ENCODE measurements around the gene XXYLT1.
A peak's percentile ranks its signal among the peaks of the same experiment; 100 is the strongest.

XXYLT1 gene

GRCh38 chr3:195140816-195141793, 129.9 kb downstream of the XXYLT1 start:
- Mint-ChIP-seq H3K27ac (no peak overlapping the region), H3K9me3 (peaks cover 12% of the 10 kb centered on the region), H3K27me3 (no peaks in the 10 kb centered on the region), H3K4me3 (no peak overlapping the region), H3K36me3 (peaks cover 17% of the 10 kb centered on the region), H3K4me1 (no peaks in the 10 kb centered on the region)

- H3K4me1 Mint-ChIP-seq = no peaks in the 10 kb centered on the region
- H3K36me3 Mint-ChIP-seq = peaks cover 17% of the 10 kb centered on the region
- no peaks in the 10 kb centered on the region for H3K27me3 Mint-ChIP-seq
- H3K4me3 Mint-ChIP-seq = no peak overlapping the region
- H3K9me3 Mint-ChIP-seq = peaks cover 12% of the 10 kb centered on the region
- H3K27ac Mint-ChIP-seq = no peak overlapping the region
Measured at GRCh38 chr3:195140410-195140809, 130.5 kb downstream of the XXYLT1 start.

DNA sequence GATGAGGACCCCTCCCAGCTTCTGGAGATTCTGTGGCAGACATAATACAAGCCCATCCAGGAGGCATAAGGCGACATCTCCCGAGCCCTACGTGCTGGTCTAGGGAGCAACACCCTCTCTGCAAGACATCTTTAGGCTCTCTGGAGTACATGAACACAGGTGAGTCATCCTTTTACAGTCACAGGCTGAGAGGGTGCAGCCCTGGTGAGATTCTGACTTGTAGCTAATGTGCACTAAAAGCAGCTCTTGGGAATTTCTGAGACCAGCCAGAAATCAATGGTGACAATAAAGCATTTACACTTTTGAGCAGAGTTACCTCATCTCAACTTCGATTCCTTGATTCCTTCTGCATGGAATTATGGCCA, 131.1 kb downstream of the XXYLT1 start:
- no peak overlapping the region for H3K27ac Mint-ChIP-seq
- H3K4me1 Mint-ChIP-seq = no peaks in the 10 kb centered on the region
- H3K27me3 Mint-ChIP-seq = no peaks in the 10 kb centered on the region
- peaks cover 17% of the 10 kb centered on the region for H3K36me3 Mint-ChIP-seq
- no peak overlapping the region for H3K4me3 Mint-ChIP-seq
- H3K9me3 Mint-ChIP-seq = peaks cover 12% of the 10 kb centered on the region

GRCh38 chr3:195139091-195139875, 131.7 kb downstream of the XXYLT1 start:
- H3K9me3 Mint-ChIP-seq = peaks cover 12% of the 10 kb centered on the region
- peak overlapping the region; percentile 42 for H3K27ac Mint-ChIP-seq
- no peak overlapping the region for H3K4me3 Mint-ChIP-seq

DNA sequence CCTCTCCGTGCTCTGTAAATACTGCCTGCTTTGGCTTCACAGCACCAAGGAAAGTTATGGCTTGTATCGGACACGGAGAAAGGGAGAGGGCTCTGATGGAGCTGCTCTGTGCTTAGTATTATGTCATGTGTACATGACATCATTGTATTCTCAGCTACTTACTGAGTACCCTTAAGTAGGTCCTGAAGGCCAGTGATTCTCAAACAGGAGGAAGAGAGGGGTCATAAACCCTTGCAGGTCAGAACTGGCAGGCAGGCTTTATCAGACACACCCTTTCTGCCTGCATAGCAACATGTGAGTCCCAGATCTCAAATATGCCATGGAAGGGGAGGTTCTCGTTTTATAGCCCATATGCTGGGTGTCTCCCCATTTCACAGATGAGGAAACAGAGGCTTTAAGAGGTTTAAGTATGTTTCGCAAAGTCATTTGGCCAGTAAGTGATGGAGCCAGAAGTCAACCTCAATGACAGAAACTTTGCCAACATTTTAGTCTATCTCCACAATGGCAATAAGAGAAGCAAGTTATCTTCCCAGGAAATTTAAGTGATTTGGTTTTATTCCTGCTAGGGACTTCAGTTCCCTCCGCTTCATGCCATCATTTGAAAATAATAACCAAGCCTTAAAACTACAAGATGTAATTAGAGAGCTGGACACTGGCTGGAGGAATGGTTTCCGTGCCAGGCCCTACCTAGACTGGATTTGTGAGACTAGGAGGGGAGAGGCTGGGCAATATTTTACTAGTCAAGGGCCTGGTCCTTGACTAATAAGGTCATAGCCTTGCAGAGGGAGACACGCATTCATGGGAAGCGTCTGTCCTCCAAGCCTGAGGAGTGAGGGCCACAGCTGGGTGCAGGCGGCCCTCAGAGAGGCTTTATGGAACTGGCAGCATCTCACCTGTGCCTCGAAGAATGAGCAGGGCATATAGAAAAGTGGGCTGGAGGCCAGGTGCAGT, 133.0 kb downstream of the XXYLT1 start:
- Mint-ChIP-seq H3K27me3 (no peaks in the 10 kb centered on the region), H3K36me3 (peaks cover 15% of the 10 kb centered on the region), H3K4me1 (no peaks in the 10 kb centered on the region), H3K27ac (no peak overlapping the region), H3K4me3 (no peak overlapping the region), H3K9me3 (peaks cover 12% of the 10 kb centered on the region)

More at GRCh38 chr3:195139091-195139875, 131.7 kb downstream of the XXYLT1 start:
- H3K36me3 Mint-ChIP-seq = peaks cover 17% of the 10 kb centered on the region
- H3K4me1 Mint-ChIP-seq = no peaks in the 10 kb centered on the region
- H3K27me3 Mint-ChIP-seq = no peaks in the 10 kb centered on the region

DNA sequence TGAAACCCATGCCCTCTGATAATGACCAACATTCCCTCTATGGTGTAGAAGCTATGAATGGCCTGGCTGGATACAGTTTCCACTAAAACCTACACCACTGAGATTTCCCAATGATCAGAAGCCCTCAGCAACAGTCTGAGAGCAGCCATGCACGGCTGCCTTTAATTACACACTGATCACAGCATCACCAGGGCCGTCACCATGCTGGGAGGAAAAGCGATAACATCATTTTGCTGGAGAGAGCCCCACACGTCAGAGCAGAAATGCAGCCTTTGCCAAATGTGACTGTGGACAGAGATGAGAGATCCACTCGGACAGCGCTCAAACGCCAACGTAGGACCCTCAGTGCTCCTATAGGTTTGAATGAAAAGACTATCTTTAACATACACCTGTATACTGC, 135.0 kb downstream of the XXYLT1 start:
- no peak overlapping the region for H3K4me3 Mint-ChIP-seq
- no peak overlapping the region for H3K27ac Mint-ChIP-seq
- peaks cover 5% of the 10 kb centered on the region for H3K9me3 Mint-ChIP-seq
- no peaks in the 10 kb centered on the region for H3K4me1 Mint-ChIP-seq
- no peaks in the 10 kb centered on the region for H3K27me3 Mint-ChIP-seq
- H3K36me3 Mint-ChIP-seq = peaks cover 7% of the 10 kb centered on the region

DNA sequence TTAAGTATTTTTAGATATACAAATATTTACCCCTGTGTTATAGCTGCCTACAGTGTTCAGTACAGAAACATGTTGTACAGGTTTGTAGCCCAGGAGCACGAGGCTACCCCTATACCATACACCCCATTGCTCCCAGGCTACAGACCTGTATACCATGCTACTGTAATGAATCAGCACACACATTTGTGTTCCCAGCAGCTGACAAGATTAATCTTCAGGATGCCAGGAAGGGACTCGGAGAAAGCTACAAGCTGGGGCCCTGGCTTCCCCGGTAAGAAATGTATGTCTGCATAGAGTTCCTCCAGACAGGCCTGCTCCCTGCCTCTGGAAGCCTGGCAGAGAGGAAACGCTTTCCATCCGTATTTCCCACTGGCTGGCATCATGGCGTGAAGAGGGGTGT, 136.5 kb downstream of the XXYLT1 start:
- H3K4me3 Mint-ChIP-seq = no peak overlapping the region
- H3K27me3 Mint-ChIP-seq = no peaks in the 10 kb centered on the region
- H3K27ac Mint-ChIP-seq = no peak overlapping the region
- peaks cover 11% of the 10 kb centered on the region for H3K4me1 Mint-ChIP-seq
- no peaks in the 10 kb centered on the region for H3K36me3 Mint-ChIP-seq
- no peaks in the 10 kb centered on the region for H3K9me3 Mint-ChIP-seq

DNA sequence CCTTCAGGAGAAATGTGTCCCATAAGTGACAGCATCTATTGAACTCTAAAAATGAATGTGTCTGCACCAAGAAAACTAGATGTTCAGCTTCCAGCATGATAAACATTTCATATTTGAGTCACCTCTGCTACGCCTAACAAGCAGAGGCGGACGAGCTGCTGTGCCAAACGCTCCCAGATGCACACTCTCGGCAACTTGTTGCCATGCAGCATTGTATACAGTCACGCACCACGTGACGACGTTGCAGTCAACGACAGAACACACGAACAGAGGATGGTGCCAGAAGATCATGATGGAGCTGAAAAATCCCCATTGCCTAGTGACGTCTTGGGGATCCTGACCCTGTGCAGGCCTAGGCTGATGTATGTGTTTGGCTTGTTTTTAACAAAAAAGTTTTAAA, 137.5 kb downstream of the XXYLT1 start:
- Mint-ChIP-seq H3K9me3 (no peaks in the 10 kb centered on the region), H3K4me1 (peaks cover 20% of the 10 kb centered on the region), H3K27ac (no peak overlapping the region), H3K4me3 (no peak overlapping the region), H3K36me3 (peaks cover 2% of the 10 kb centered on the region), H3K27me3 (no peaks in the 10 kb centered on the region)

- no peaks in the 10 kb centered on the region for H3K9me3 Mint-ChIP-seq
- H3K36me3 Mint-ChIP-seq = peaks cover 2% of the 10 kb centered on the region
- H3K27me3 Mint-ChIP-seq = no peaks in the 10 kb centered on the region
- H3K4me1 Mint-ChIP-seq = peaks cover 24% of the 10 kb centered on the region
- no peak overlapping the region for H3K27ac Mint-ChIP-seq
- H3K4me3 Mint-ChIP-seq = no peak overlapping the region
Measured at GRCh38 chr3:195133013-195133412, 137.9 kb downstream of the XXYLT1 start.

- Mint-ChIP-seq H3K36me3 (peaks cover 4% of the 10 kb centered on the region), H3K27me3 (no peaks in the 10 kb centered on the region), H3K27ac (no peak overlapping the region), H3K4me1 (peaks cover 25% of the 10 kb centered on the region), H3K9me3 (no peaks in the 10 kb centered on the region), H3K4me3 (no peak overlapping the region)
Measured at GRCh38 chr3:195131176-195131575, 139.8 kb downstream of the XXYLT1 start.

- H3K4me3 Mint-ChIP-seq = peak overlapping the region; percentile 47
- peaks cover 4% of the 10 kb centered on the region for H3K36me3 Mint-ChIP-seq
- H3K9me3 Mint-ChIP-seq = no peaks in the 10 kb centered on the region
- H3K27me3 Mint-ChIP-seq = no peaks in the 10 kb centered on the region
- peak overlapping the region; percentile 88 for H3K27ac Mint-ChIP-seq
- H3K4me1 Mint-ChIP-seq = peaks cover 25% of the 10 kb centered on the region
Measured at GRCh38 chr3:195129644-195130492, 141.1 kb downstream of the XXYLT1 start.

DNA sequence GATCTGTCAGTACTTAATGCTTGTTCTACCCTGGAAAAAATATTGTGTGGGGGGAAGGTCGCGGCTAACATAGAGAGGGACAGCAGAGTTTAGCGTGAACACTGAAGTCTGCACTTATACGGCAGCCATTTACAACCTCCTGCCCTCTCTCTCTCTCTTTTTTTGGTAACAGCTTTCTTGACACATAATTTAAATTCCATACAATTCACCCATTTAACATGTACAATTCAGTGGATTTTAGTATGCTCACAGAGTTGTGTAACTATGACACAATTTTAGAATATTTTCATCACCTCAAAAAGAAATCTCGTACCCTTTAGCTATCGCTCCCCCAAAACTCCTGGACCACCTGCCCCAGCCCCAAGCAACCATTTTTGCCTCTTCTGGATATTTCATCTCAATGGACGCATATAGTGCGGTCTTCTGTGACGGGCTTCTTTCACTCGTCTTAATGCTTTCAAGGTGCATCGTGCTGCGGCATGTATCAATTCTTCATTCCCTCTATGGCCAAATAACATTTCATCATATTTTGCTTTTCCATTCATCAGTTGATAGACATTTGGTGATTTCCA, 141.8 kb downstream of the XXYLT1 start:
- peak overlapping the region; percentile 47 for H3K4me3 Mint-ChIP-seq
- H3K27me3 Mint-ChIP-seq = no peaks in the 10 kb centered on the region
- no peaks in the 10 kb centered on the region for H3K9me3 Mint-ChIP-seq
- H3K4me1 Mint-ChIP-seq = peaks cover 25% of the 10 kb centered on the region
- H3K36me3 Mint-ChIP-seq = peaks cover 4% of the 10 kb centered on the region
- peak overlapping the region; percentile 88 for H3K27ac Mint-ChIP-seq

DNA sequence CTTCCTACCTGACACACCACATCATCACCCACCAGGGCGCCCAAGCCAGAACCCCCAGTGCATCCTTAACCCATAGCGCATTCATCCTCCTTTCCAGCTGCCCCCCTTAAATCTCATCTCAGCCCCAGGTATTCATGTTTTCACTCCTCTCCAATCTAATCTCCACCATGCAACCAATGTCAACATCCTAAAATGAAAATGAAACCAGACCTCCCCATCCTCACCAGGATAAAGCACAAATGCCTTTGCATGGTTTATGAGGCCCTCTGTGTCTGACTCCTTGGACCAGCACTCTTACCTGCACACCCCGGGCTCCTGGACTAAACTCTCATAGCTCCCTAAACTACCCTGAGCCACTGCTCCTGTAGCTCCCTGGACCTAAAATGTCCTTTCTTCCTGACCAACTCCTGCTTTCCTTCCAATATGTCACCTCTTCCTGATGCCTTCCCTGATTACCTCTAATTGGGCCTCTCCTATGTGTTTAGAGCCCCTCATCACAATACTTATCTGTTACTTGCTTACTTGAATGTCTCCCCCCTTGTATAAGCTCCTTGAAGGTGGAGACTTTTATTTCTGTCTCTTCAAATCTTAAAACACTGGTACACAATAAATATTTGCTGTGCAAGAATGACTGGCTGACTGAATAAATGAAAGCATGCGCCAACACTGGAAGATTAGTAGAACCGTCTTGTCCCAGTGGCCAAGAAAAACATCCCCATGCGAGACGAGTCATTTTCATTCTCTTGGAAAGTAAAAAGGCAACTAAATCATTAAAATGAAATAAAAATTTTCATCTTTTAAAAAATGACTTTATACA, 142.5 kb downstream of the XXYLT1 start:
- Mint-ChIP-seq H3K4me3 (no peak overlapping the region), H3K27ac (peak overlapping the region; percentile 3), H3K4me1 (peaks cover 25% of the 10 kb centered on the region)

More for the DNA sequence above, 142.5 kb downstream of the XXYLT1 start:
- peaks cover 4% of the 10 kb centered on the region for H3K36me3 Mint-ChIP-seq
- no peaks in the 10 kb centered on the region for H3K9me3 Mint-ChIP-seq
- no peaks in the 10 kb centered on the region for H3K27me3 Mint-ChIP-seq

All from activated naive CD4-positive, alpha-beta T cell treated with anti-CD3 and anti-CD28 coated beads, Interleukin-2, amount 50 U/mL, for 24 hours (primary cell).